Measurements from ENCODE around the gene PDIK1L.

DNA sequence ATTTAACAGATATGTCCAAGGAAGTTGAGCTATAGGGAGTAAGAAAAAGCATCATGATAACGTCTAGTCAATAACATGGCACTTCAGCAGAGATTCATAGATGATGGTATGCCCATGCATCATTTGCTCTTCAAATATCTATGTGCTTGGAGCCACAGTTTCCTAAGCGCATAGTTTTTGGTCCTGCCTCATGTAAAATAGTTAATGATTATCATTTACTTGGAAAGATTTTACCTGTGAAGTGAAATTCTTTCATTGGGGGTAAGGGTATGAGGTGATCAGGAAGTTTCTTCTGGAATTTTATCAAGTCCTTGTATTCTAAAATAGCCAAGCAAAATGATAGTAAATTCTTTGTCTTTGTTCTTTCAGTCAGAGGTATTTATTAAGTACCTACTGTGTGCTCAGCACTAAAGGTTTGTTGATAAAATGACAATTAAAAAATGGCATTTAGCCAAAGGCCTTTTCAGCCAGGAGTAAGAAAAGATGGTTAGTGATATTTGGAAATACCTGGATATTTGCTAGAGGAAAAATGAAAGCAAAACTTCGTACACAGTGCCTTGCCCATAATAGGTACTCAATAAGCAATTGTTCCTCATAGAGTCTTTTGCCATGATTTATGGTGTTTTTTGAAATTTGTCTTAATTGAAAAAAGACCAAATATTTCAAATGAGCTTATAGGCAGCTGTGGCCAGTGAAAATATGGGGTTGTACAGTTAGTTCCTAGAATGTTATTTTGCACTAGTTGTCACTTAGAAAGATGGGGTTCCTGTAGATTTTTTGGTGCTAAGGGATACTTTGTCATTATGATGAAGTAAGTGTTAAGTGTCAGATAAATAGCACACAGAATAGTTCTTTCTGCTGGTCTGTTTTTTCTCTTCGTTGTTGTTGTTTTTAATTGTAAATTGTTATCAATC is 13.1 kb downstream of the PDIK1L start:
- no peak for TF ChIP-seq EZH2 (IDR thresholded peaks at IDR 0.05; ENCODE audit: low read length)
- TF ChIP-seq, protein P1, sequence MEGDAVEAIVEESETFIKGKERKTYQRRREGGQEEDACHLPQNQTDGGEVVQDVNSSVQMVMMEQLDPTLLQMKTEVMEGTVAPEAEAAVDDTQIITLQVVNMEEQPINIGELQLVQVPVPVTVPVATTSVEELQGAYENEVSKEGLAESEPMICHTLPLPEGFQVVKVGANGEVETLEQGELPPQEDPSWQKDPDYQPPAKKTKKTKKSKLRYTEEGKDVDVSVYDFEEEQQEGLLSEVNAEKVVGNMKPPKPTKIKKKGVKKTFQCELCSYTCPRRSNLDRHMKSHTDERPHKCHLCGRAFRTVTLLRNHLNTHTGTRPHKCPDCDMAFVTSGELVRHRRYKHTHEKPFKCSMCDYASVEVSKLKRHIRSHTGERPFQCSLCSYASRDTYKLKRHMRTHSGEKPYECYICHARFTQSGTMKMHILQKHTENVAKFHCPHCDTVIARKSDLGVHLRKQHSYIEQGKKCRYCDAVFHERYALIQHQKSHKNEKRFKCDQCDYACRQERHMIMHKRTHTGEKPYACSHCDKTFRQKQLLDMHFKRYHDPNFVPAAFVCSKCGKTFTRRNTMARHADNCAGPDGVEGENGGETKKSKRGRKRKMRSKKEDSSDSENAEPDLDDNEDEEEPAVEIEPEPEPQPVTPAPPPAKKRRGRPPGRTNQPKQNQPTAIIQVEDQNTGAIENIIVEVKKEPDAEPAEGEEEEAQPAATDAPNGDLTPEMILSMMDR (optimal IDR thresholded peaks at IDR 0.05 in 1 of 3, IDR thresholded peaks at IDR 0.05 in 1 of 3, conservative IDR thresholded peaks at IDR 0.05 in 1 of 3; ENCODE audit: extremely low read depth in 1 of 3, insufficient read depth in 2 of 3, low read length in 3 of 3) = no peak

Measured in keratinocyte (primary cell).